SK-N-SH (cell line): ENCODE data around the gene LSR. TPM values are rescaled to one million over a fixed set of nuclear protein-coding genes. Genes with fewer than 3 reads are reported as not detected.

Experiments
- CTCF ChIA-PET: fragments of 300-600, 350-600 bp; formaldehyde crosslinking; extraction: SDS; loops from one replicate; lab custom pipeline; 2021; lab: Yijun Ruan, JAX
- POLR2A ChIA-PET: fragments of 350-600 bp; sonication (Branson Sonifier 250); formaldehyde crosslinking; extraction: SDS; loops from one replicate; lab custom pipeline; 2020; ENCODE audit warnings: antibody characterized with exemption, inconsistent platforms; lab: Yijun Ruan, JAX
- DNase-seq: peaks from one replicate; pipeline ENCODE4 v3.0.0; 2012
- H2AFZ ChIP-seq: fragments of 200-600 bp; sonication (generic); 2 replicates; pipeline ENCODE4 v1.8.1; 2016; ENCODE audit warnings: antibody characterized with exemption, mild to moderate bottlenecking, low read depth
- H3F3A ChIP-seq: fragments of 200-600 bp; sonication (generic); replicated peaks from 2 replicates; pipeline ENCODE3; 2016; ENCODE audit warnings: antibody characterized with exemption, mild to moderate bottlenecking; ENCODE audit not compliant: insufficient read depth
- H3K27ac ChIP-seq, 2 experiments: fragments of 200-500 bp in 1 of 2; fragments of 200-600 bp in 1 of 2; sonication (Bioruptor generic) in 1 of 2; sonication (generic), shearing (Covaris generic) in 1 of 2; 2 replicates each; pipeline versions ENCODE4 v1.5.1 to v1.6.1; 2014 to 2016; ENCODE audit warnings: low read depth in 2 of 2, inconsistent platforms in 1 of 2, low read length in 1 of 2, mild to moderate bottlenecking in 1 of 2, mixed read lengths in 1 of 2
- H3K27me3 ChIP-seq: fragments of 200-600 bp; sonication (generic), shearing (Covaris generic); 2 replicates; pipeline ENCODE4 v1.6.1; 2016; ENCODE audit warnings: mixed run types; ENCODE audit not compliant: insufficient read depth
- H3K36me3 ChIP-seq, 2 experiments: fragments of 200-500 bp in 1 of 2; fragments of 200-600 bp in 1 of 2; sonication (Bioruptor generic) in 1 of 2; sonication (generic) in 1 of 2; replicated peaks in 1 of 2; 2 replicates each; pipeline versions ENCODE3 to v1.5.1; 2014 to 2016; ENCODE audit warnings: low read length in 1 of 2, mild to moderate bottlenecking in 1 of 2; ENCODE audit not compliant: insufficient read depth in 2 of 2, control insufficient read depth in 1 of 2
- H3K4me1 ChIP-seq, 2 experiments: fragments of 200-500 bp in 1 of 2; fragments of 200-600 bp in 1 of 2; sonication (Bioruptor generic) in 1 of 2; sonication (generic), shearing (Covaris generic) in 1 of 2; 2 replicates each; pipeline versions ENCODE4 v1.5.1 to v1.6.1; 2014 to 2016; ENCODE audit warnings: low read depth in 1 of 2, low read length in 1 of 2, mixed run types in 1 of 2; ENCODE audit not compliant: insufficient read depth in 2 of 2, control insufficient read depth in 1 of 2
- H3K4me2 ChIP-seq: fragments of 200-600 bp; sonication (generic), shearing (Covaris generic); 2 replicates; pipeline ENCODE4 v1.6.1; 2017; ENCODE audit warnings: mixed run types
- H3K4me3 ChIP-seq, 2 experiments: fragments of 200-500 bp in 1 of 2; fragments of 200-600 bp in 1 of 2; sonication (Bioruptor generic) in 1 of 2; sonication (generic), shearing (Covaris generic) in 1 of 2; 2 replicates each; pipeline versions ENCODE4 v1.5.1 to v1.8.1; 2014 to 2016; ENCODE audit warnings: low read depth in 2 of 2, inconsistent platforms in 1 of 2, low read length in 1 of 2, mild to moderate bottlenecking in 1 of 2, mixed read lengths in 1 of 2, moderate library complexity in 1 of 2
- H3K79me2 ChIP-seq: fragments of 200-600 bp; sonication (generic); 2 replicates; pipeline ENCODE4 v1.8.1; 2017; ENCODE audit warnings: mild to moderate bottlenecking; ENCODE audit not compliant: insufficient read depth
- H3K9ac ChIP-seq: fragments of 200-600 bp; sonication (generic); 2 replicates; pipeline ENCODE4 v1.6.1; 2017; ENCODE audit warnings: mixed run types
- H3K9me2 ChIP-seq: fragments of 200-600 bp; sonication (generic); 2 replicates; pipeline ENCODE4 v1.6.1; 2017; ENCODE audit warnings: mixed run types
- H3K9me3 ChIP-seq: fragments of 200-600 bp; sonication (generic); 2 replicates; pipeline ENCODE4 v1.6.1; 2017; ENCODE audit warnings: mixed run types, mild to moderate bottlenecking, moderate library complexity
- H4K20me1 ChIP-seq: fragments of 200-600 bp; sonication (generic); 2 replicates; pipeline ENCODE4 v1.6.1; 2017; ENCODE audit warnings: mild to moderate bottlenecking, mixed run types; ENCODE audit not compliant: insufficient read depth
- CHD2 ChIP-seq: fragments of 150-350 bp; IDR thresholded peaks from 2 replicates; pipeline ENCODE4 v1.6.1; 2018; ENCODE audit warnings: low read length; ENCODE audit not compliant: partially characterized antibody
- ELF1 ChIP-seq: IDR thresholded peaks from 2 replicates; pipeline ENCODE4 v1.4.0; 2012
- EP300 ChIP-seq, 2 experiments: IDR thresholded peaks; 2 replicates each; pipeline versions ENCODE4 v1.4.0 to v1.6.1; 2012; ENCODE audit warnings: borderline replicate concordance in 1 of 2, low read depth in 1 of 2, low read length in 1 of 2
- FOSL2 ChIP-seq: IDR thresholded peaks from 2 replicates; pipeline ENCODE4 v1.4.0; 2012; ENCODE audit warnings: low read depth, mild to moderate bottlenecking, moderate library complexity, borderline replicate concordance
- GABPA ChIP-seq: IDR thresholded peaks from 2 replicates; pipeline ENCODE4 v1.4.0; 2012; ENCODE audit warnings: low read depth, mild to moderate bottlenecking
- GATA2 ChIP-seq: sonication (generic); formaldehyde crosslinking; IDR thresholded peaks from 2 replicates; pipeline ENCODE4 v1.5.0; 2020; ENCODE audit warnings: mild to moderate bottlenecking, missing genetic modification reagents
- IRF3 ChIP-seq: fragments of 150-350 bp; IDR thresholded peaks from 2 replicates; pipeline ENCODE4 v1.6.1; 2016; ENCODE audit warnings: mild to moderate bottlenecking, low read depth, low read length
- JUND ChIP-seq: IDR thresholded peaks from 2 replicates; pipeline ENCODE4 v1.4.0; 2012
- MAX ChIP-seq: IDR thresholded peaks from 2 replicates; pipeline ENCODE4 v1.4.0; 2012; ENCODE audit warnings: low read depth
- MEF2A ChIP-seq: IDR thresholded peaks from 2 replicates; pipeline ENCODE4 v1.4.0; 2012; ENCODE audit warnings: low read depth, borderline replicate concordance
- NFIC ChIP-seq: IDR thresholded peaks from 2 replicates; pipeline ENCODE4 v1.4.0; 2012; ENCODE audit warnings: borderline replicate concordance
- NRF1 ChIP-seq: IDR thresholded peaks from 2 replicates; pipeline ENCODE4 v1.6.1; 2012; ENCODE audit warnings: low read depth, mild to moderate bottlenecking, low read length
- PBX3 ChIP-seq: IDR thresholded peaks from 2 replicates; pipeline ENCODE4; 2012
- POLR2AphosphoS5 ChIP-seq: IDR thresholded peaks from 2 replicates; pipeline ENCODE4 v1.6.1; 2012; ENCODE audit warnings: low read depth, low read length
- RFX5 ChIP-seq: IDR thresholded peaks from 2 replicates; pipeline ENCODE4 v1.6.1; 2012; ENCODE audit warnings: mild to moderate bottlenecking, improper control_type of control experiment, low read length
- TEAD4 ChIP-seq: IDR thresholded peaks from 2 replicates; pipeline ENCODE4 v1.4.0; 2012; ENCODE audit warnings: mild to moderate bottlenecking, borderline replicate concordance; ENCODE audit not compliant: insufficient read depth
- WGBS: methylation state at CpG from one replicate; pipeline ENCODE4 v1.1.6; 2017; ENCODE audit warnings: low lambda C conversion rate; 5-methylcytosine and 5-hydroxymethylcytosine counted together
- polyA plus RNA-seq, 3 experiments: library from polyadenylated mRNA; depleted of rRNA; stranded (reverse); fragments of >200 nt; gene quantifications; 2 replicates each; pipeline ENCODE4 v1.2.3, GENCODE V29; 2012

LSR gene
- polyA plus RNA-seq, 1 of the 3 experiments (the other 2 are of a cell fraction): 0.62 TPM

GRCh38 chr19:35301961-35302360, 53.2 kb downstream of the LSR start:
- CTCF ChIA-PET: interaction anchor here (1.1 kb wide), 1 partner anchor 32 kb away, joined by 3 read pairs; no protein-coding TSS in a partner anchor
- Histone ChIP-seq H3K79me2 (no peaks in the 10 kb centered on the region), H3K27me3 (peaks cover 44% of the 10 kb centered on the region), H3K4me2 (no peak overlapping the region), H3K9me2 (no peaks in the 10 kb centered on the region), H3K36me3 (no peaks in the 10 kb centered on the region), H3K27ac (no peak overlapping the region), H2AFZ (no peak overlapping the region), H3K4me3 (no peak overlapping the region), H4K20me1 (no peaks in the 10 kb centered on the region), H3F3A (no peaks in the 10 kb centered on the region), H3K9me3 (no peaks in the 10 kb centered on the region), H3K4me1 (no peaks in the 10 kb centered on the region), H3K9ac (no peak overlapping the region)
- POLR2A ChIA-PET: no interaction called here
- no peak for TF ChIP-seq ELF1
- DNase-seq: no peak
- 38% methylated on average over 2 of the region's 2 CpGs for WGBS

- TF ChIP-seq NFIC (no peak), GABPA (no peak), ELF1 (no peak), TEAD4 (no peak), NRF1 (no peak), JUND (no peak), CHD2 (no peak), MEF2A (no peak), PBX3 (no peak), MAX (no peak), POLR2AphosphoS5 (no peak), GATA2 (CRISPR knock-in tag) (no peak), RFX5 (no peak), FOSL2 (no peak), IRF3 (no peak), EP300 (IDR thresholded peaks at IDR 0.05; ENCODE audit: borderline replicate concordance in 1 of 2, low read depth in 1 of 2, low read length in 1 of 2) (no peak)
- Histone ChIP-seq H3K9me3 (no peaks in the 10 kb centered on the region), H3K4me1 (no peaks in the 10 kb centered on the region), H4K20me1 (no peaks in the 10 kb centered on the region), H3K79me2 (no peaks in the 10 kb centered on the region), H3K27me3 (peaks cover 44% of the 10 kb centered on the region), H3K36me3 (no peaks in the 10 kb centered on the region), H3K4me3 (no peak overlapping the region), H3K27ac (no peak overlapping the region), H3F3A (no peaks in the 10 kb centered on the region), H3K9ac (no peak overlapping the region), H3K4me2 (no peak overlapping the region), H3K9me2 (no peaks in the 10 kb centered on the region), H2AFZ (no peak overlapping the region)
- ChIA-PET POLR2A (no interaction called here), CTCF (no interaction called here)
- DNase-seq: no peak
- 29% methylated on average over 16 of the region's 16 CpGs for WGBS
Observed at GRCh38 chr19:35302446-35302845, 53.6 kb downstream of the LSR start.
